Measurements from ENCODE around the gene PFN4. TPM values are rescaled to one million over a fixed set of nuclear protein-coding genes. Genes with fewer than 3 reads are reported as not detected.
"Not testable (repeated sequence)": the region's sequence is repeated elsewhere in the genome, so short reads cannot be mapped to it uniquely, and the experiment has no call there.

Gene PFN4
- 0.77 and 1.6 TPM in 2 replicates for total RNA-seq (2014; rRNA removed; shearing (Covaris generic))
- 0.28 TPM in 1 of 2 replicates, not detected in the other for polyA plus RNA-seq (2014; cell fraction: nucleus; rRNA removed)

DNA sequence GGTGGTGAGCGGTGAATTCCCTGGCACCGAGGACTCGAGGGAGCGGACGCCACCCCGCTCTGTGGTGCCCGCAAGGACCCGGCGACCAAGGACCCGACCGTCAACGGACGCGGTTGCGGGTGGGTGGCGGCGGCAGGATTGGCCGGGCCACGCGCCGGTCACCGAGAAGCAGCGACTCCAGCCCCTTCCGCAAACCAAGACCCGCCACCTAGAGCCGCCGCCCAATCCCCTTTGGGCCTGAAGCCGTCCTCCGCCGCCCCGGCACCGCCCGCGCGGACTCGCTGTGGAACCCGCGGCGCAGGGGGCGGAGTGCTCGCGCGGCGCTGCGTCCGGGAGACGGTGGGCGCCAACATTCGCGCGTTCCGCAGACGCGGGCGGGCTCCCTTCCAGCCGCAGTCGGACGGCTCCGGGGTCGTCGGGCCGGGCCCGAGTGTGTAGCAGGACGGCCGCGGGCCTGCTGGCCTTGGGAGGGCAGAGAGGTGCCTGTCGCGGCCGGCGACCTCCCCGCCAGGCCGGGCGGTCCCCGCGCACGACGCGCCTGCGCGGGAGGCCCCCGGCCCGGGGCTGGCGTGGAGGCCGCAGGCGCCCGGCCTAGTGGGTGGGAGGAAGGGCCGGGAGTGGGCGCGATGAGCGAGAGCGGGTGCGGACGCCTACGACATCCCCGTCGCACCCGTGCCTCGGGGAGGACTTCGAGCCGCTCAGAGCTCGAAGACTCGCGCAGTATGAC is at the start of gene PFN4, which contains the start of gene FAM228B:
Gene PFN4, minus strand, starts transcription at position 140 of the 727 bp plus-strand sequence. CDS start 799 bp downstream, outside the sequence.
Gene FAM228B, plus strand, starts transcription at position 275 of the 727 bp plus-strand sequence. CDS start 893 bp downstream, outside the sequence.
- DNase-seq (ENCODE audit: extremely low read depth, low read depth) = peak; percentile 67

DNA sequence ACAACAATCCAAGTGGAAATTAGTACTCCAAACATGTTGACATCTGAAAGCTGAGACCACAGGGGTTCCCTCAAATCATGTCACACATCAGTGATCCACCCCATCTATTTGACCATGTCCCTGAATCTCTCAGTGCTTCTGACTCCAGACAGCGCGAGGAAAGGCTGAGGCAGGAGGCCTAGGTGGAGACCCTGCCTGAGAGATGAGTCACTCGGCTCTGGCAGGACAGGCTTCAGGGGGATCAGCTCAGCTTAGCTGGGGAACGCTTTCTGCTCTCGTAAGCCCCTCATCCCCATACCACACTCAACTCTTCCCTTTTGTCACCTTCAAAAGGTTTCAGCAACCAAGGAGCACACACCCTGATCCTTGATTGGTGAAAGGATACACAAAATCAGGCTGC is 45.9 kb upstream of the PFN4 start:
- DNase-seq (ENCODE audit: extremely low read depth, low read depth) = no peak

DNA sequence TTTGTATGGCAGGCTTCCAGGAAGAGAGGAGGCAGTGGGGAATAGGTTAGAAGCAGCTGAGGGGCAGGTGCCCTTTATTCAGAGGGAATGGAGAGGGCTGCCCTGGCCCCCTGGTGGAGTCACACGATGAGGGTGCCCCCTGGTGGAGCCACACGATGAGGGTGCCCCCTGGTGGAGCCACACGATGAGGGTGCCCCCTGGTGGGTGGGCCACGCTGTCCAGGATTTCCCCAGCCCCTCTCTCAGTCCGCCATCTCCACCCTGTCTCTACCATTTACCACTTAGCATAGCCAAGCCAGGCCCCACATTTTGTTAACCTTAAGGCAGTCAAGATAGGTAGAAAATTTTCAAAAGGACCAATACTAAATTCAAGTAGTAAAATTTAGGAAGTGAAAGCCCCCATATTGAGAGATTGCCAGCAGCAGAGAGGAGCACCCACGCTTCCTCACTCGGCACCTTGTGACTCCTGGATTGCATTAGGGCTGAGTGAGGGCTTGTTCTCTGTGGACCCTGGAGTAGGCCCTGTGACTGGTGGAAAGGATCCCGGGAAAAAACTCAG is 41.4 kb upstream of the PFN4 start:
- DNase-seq (ENCODE audit: extremely low read depth, low read depth) = peak; percentile 11

- no peak for DNase-seq (ENCODE audit: extremely low read depth, low read depth)
Observed at GRCh38 chr2:24163601-24164000, 40.5 kb upstream of the PFN4 start.

GRCh38 chr2:24163186-24163585 is 40.1 kb upstream of the PFN4 start:
- DNase-seq (ENCODE audit: extremely low read depth, low read depth) = no peak

GRCh38 chr2:24162494-24162893 is 39.4 kb upstream of the PFN4 start:
- DNase-seq (ENCODE audit: extremely low read depth, low read depth) = no peak

DNA sequence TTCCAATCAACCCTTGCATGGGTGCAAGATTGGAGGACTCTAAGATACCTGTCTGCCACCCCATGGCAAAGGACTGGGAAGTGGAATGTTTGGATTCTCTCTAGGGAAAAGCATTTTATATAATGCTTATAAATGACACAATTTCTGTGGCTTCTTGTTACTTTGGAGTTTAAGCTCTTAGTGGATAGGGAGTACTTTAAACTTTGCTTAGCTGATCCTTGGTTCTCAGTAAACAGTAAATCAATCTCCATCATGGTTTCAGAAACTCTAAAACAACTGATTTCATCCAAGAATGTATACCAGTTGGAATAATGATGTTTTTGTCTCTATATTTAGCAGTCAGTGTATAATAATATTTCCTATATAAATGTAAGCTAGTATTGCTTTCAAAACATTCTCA is 37.6 kb upstream of the PFN4 start:
- no peak for DNase-seq (ENCODE audit: extremely low read depth, low read depth)

DNA sequence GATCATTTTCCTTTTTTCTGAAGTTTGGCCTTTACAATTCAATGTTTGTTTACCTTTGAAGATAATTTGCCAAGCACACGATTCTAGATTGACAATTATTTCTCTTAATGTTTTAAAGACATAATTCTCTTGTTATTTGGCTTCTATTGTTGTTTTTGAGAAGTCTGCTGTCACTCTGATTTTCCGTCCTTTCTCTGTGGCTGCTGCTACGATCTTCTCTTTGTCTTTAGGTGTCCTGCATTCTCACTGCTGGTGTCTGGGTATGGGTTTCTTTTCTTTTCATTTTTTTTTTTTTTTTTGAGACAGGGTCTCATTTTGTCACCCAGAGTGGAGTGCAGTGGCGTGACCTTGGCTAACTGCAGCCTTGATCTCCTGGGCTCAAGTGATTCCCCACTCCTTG is 36.6 kb upstream of the PFN4 start:
- no peak for DNase-seq (ENCODE audit: extremely low read depth, low read depth)

DNA sequence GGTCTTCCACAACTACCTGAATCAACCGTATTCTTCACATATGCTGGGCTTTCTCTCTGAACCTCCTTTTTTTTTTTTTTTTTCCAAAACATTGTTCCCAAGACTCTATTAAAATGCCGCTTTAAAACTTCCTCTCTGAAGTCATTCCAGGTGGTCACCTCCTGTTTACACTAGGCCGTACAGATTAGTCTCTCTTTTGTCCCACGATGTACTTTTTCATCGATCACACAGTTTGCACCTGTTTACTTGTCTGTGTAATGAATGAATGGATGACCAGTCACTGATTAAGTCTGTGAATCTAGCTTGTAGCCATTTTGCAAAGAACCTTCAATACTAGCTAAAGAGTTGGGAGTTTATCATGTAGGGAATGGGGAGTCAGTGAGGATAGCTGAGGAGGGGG is 35.0 kb upstream of the PFN4 start:
- DNase-seq (ENCODE audit: extremely low read depth, low read depth) = no peak

DNA sequence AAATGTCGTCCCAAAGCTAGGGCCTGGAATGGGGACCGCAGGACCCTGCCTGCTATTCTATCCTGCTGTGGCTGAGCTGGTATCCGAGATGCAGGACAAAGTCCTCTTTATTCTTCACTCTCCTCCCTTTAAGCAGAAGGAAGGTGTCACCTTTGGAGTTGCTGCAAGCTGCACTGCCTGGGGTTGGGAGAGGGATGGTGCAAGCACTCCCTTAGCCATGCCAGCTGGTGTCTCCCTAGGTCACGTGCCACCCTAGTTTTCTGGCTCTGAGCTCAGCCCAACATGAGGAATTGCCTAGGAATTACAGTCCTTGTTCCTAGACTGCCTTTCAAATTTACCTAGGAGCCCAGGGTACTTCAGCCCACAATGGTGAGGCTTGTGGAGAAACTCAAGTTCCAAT is 30.3 kb upstream of the PFN4 start:
- no peak for DNase-seq (ENCODE audit: extremely low read depth, low read depth)

DNA sequence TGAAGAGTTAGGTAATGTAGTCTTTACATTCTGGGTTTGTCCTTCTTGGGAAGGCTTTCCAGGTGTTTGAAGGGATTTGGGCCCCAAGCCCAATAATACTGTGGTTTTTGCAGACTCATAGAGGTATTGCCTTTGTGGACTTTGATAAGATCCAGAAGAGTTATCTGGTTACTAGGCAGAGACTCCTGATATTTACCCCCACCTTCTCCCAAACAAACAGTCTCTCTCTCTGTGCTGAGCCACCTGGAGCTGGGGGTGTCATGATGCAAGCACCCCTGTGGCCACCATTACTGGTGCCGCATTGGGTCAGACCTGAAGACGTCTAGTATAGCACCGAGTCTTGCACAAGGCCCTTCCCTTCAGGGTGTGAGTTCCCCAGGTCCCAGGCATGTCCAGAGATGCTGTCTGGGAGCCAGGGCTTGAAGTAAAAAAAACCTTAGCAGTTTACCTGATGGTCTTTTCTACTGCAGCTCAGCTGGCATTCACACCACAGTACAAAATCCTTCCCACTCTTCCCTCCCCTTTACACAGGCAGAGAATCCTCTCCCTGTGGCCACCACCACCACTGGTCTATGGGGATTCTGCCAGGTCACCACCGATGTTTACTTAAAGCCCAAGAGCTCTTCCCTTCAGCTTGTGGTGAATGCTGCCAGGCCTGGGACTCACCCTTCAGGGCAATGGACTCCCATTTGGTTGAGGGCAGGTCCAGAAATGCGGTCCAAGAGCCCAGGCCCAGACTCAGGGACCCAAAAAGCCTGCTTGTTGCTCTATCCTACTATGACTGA is 29.5 kb upstream of the PFN4 start:
- no peak for DNase-seq (ENCODE audit: extremely low read depth, low read depth)

GRCh38 chr2:24147364-24147763 is 24.2 kb upstream of the PFN4 start:
- DNase-seq (ENCODE audit: extremely low read depth, low read depth) = no peak

DNA sequence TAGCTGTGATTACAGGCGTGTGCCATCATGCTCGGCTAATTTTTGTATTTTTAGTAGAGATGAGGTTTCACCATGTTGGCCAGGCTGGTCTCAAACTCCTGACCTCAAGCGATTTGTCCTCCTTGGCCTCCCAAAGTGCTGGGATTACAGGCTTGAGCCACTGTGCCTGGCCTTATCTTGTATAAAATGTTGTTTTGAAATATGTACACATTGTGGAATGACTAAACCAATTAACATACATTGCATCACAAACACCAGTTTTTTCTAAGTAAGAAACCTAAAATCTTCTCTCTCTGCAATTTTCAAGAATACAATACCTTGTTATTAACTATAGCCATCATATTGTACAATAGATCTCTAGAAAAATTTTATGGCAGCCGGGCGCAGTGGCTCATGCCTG is 17.2 kb upstream of the PFN4 start:
- DNase-seq (ENCODE audit: extremely low read depth, low read depth) = not testable (repeated sequence)

DNA sequence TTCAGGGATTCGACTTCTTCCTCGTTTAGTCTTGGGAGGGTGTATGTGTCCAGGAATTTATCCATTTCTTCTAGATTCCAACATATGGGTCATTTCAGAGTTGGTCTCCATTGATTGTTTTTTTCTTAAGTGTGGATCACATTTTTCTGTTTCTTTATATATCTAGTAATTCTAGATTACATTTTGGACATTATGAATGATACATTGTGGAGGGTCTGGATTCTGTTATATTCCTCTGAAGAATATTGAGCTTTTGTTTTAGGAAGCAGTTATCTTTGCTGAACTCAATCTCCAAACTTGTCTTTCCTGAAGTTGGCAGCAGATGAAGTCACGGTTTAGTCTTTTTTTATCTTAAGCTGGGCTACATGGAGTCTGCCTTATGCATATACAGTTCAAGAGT is 9.4 kb upstream of the PFN4 start:
- DNase-seq (ENCODE audit: extremely low read depth, low read depth) = no peak

DNA sequence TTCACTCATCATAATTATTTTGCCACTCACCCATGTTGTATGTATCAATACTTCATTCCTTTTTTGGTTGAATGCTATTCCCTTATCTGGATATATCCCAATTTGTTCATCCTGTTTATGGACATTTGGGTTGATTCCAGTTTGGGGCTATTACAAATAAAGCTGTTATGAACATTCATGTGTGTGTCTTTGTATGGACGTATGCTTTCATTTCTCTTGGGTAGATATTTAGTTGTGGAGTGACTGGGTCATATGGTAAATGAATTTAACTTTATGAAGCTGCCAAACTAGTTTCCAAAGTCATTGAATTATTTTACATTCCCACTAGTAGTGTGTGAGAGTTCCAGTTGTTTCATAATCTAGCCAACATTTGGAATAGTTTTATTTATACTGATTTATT is 2.8 kb upstream of the PFN4 start:
- no peak for DNase-seq (ENCODE audit: extremely low read depth, low read depth)

GRCh38 chr2:24123922-24124580 is 917 bp upstream of the PFN4 start:
- no peak for DNase-seq (ENCODE audit: extremely low read depth, low read depth)

DNA sequence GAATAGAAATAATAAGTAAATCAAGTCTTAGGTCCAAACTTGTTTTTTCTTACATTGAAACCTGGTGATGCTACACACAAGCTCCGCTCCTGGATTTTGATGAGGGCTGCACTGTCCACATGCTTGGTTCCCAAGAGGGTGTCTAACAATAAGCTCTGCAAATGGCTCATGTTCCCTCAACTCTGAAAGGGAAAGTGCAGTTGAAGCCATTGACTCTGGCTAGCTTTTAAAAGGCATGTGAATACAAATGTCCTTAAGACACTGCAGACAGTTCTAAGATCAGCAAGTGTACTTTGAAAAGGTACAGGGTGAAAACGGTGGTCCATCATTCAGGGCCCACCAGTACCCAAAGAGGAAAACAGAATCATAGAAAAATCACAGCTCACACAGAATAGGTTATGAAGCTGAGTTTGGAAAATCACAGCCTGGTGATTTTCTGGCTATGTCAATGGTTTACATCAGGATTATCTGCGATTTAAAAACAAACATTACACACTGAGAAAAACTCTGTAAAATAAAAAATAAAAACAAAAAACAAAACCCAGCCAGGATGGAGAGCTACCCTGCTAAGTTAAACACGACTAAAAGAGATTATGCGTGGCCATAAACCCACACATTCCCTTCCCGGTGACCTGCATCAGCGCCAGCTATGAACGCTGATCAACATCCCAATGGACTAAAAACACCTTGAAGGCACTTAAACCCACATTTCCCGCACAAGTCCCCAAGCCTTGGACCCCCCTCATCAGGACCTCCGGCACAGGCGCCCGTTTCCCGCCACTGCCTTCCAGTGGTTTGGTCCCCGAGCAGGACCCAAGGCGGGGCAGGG is 554 bp downstream of the PFN4 start:
- no peak for DNase-seq (ENCODE audit: extremely low read depth, low read depth)

GRCh38 chr2:24121469-24121868 is 1.7 kb downstream of the PFN4 start:
- DNase-seq (ENCODE audit: extremely low read depth, low read depth) = no peak

GRCh38 chr2:24121066-24121465 is 2.1 kb downstream of the PFN4 start:
- no peak for DNase-seq (ENCODE audit: extremely low read depth, low read depth)

- no peak for DNase-seq (ENCODE audit: extremely low read depth, low read depth)
Observed at GRCh38 chr2:24117902-24118301, 5.2 kb downstream of the PFN4 start.

Measured in NCI-H460 (cell line).